ENCODE data around the gene COL21A1.

The COL21A1 gene

DNA sequence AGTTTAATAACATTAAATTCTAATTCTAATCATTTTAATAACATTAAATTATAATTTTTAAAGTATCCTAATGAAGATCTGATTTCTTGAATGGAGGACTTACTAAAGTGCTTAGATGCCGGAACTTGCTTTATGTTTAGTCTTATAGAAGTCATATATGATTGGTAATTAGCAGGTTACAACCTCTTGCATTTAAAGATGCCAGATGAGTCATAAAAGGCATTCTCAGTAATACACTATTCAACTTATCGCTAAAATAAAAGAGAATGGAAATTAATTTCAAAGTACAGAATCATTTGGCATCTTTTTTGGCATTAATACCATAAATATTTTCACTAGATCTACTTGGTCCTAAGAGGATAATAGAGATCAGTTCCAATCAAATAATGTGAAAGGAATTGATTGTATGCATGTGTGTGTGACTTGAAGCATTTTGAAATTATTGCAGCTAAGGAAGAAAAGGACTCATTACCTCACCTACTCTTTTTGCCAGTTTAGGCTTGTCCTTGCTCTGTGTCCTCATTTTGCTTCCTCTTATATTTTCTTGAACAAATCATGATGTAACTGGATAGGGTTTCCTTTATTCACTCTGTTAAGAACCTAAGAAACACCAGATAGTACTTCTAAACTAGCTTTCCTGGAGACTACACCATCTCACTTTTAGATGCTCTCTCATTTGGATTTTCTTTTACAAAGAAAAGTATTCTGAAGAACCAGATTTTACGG lies 2.7 kb downstream of the COL21A1 start:
- DNase-seq = no peak

DNA sequence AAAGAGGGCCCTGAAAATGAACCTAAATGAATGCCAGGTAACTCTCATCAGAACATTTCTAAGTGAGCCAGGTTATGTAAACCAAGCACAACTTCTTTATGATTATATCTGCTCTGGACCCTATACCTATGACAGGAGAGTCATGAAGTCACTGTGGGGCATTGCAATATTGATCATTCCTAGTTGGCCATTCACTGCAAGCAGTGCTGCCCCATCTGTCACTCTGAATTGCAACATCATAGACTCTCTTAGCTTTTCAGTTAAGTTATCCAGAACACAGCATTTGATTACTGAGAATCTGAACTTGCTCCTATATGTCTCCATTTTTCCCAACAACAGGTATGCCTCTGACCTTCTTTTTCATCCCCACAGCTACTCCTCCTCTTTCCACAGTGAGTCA lies 3.3 kb downstream of the COL21A1 start:
- no peak for DNase-seq

DNA sequence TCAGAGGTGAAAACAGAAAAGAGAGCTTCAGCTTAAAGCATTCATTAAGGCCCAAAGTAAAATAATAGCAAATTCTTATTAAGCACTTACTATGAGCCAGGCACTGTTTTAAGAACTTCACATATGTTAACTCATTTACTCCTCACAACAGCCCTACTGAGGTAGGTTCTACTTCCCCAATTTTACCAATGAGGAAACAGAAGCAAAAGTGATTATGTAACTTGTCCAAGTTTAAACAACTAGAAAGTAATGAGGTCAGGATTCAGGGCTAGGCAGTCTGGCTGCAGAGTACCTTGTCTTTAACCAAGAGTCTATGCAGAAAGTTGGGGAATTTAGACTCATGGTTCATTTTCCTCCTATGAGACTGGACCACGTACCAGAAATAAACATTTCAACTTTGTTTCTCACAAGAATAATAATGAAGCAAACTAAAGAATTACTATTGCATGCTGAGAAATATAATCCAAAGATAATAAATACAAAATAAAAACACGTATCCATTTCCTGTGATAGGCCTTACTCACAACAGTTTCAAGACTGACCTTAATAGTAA lies 3.8 kb downstream of the COL21A1 start:
- no peak for DNase-seq

DNA sequence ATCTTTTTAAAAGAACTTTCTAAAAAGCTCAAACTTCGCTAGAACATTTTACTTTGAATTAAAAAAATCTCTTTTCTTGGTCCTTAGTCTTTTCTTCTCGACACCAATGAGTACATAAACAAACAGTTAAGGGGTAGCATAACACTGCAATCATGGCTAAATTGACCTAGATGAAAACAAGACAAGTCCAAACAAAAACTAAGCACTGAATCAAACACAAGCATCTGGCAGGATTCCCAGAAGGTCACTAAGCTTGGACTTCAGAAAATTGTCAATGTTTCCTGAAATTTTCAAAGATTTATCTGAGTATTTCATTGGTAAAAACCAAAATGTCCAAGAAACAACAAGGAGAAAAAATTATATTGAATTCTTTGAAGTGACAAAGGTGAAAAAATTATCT lies 5.0 kb downstream of the COL21A1 start:
- no peak for DNase-seq

DNA sequence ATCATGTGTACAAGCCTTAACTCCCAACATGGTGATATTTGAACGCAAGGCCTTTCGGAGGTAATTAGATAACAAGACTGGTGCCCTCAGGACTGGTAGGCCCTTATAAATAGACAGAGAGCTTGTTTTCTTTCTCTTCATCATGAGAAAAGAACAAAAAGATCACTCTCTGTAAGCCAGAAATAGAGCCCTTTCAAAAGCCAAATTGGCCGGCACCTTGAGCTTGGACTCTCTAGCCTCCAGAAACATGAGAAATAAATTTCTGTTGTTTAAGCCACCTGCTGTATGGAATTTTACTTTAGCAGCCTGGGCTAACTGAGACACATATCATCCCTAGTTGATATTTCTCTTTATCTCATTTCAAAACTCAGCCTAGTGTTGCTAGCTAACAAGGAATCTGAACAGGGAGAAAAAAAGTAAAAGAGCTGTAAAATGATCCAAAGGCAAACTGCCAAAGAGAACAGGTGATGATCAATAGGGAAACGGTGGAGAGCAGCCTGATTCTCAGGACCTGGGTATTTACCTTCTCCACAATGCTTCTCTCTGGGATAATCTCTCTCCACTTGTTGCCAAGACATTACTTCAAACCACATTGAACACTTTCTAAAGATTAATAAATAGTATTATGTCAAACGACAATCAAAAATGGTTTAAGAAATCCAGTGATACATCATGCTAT lies 6.1 kb downstream of the COL21A1 start:
- no peak for DNase-seq

DNA sequence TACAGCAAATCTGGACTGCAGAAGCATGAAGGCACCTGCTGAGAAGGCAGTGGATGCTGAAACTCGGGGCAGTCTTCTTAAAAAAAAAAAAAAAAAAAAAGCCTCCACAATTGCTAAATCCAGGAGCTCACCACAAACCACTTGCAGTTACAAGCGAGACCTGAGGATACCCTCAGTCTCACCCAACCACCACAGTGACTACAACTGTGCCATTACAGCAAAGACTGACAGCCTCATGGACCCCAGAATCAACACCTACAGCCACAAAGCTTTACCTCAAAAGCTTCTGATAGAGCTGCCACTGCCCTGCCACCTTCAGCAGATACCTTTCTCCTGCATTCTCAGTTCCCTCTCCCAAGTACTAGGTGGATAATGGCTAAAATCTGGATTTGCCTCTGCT lies 9.0 kb downstream of the COL21A1 start:
- DNase-seq = no peak

DNA sequence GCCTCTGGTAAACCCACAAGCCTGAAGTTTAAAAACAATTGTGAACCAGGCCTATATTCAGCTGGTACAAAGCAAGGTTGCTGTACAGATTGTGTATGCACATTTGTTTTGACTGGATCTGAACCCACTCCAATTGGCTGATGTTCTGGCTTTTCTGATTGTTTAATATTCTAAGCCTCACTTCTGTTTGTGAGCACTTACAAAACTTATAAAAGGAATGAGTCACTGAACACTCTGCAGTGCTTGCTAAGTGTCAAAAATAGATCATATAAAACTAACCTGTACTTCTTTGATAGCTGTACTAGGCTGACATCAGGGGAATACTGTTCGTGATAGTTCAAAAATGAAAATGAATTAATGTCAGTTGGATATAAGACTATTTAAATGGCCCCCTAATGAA lies 12.1 kb downstream of the COL21A1 start:
- DNase-seq = no peak

DNA sequence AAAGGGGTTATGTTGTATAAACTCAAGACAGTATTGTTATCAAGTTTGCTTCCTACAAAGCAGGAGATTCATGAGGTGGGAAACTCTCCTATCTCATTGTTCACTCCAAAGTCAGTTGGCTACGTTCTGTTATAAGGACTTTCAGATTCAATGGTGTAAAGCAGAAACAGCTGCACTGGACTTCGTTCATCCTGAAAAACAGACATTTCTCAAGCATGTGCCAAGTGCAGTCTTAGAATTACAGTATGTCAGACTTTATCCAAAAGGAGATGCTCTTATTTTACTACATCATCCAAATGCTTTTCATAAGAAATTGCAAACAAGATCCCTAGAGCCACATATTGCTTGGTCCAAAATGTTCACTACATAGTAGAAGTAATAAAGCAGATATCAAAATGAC lies 14.9 kb downstream of the COL21A1 start:
- no peak for DNase-seq

DNA sequence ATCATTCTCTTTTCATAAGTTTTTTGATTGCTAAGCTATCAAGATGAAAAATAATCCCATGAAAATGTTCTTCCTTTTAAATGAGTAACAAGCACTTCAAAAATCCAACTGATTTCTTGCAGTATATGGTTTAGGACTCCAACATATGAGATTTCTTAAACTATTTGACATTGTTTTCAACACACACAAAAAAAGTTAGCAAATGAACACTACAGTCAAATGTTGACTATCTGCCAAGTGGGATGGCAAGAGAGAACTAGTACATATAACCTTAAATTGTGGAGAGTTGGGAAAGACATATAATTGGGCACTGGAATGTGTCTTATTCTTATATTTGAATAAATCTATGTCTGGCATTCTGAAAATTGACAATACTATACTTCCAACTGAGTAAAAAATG lies 15.6 kb downstream of the COL21A1 start:
- DNase-seq = no peak

DNA sequence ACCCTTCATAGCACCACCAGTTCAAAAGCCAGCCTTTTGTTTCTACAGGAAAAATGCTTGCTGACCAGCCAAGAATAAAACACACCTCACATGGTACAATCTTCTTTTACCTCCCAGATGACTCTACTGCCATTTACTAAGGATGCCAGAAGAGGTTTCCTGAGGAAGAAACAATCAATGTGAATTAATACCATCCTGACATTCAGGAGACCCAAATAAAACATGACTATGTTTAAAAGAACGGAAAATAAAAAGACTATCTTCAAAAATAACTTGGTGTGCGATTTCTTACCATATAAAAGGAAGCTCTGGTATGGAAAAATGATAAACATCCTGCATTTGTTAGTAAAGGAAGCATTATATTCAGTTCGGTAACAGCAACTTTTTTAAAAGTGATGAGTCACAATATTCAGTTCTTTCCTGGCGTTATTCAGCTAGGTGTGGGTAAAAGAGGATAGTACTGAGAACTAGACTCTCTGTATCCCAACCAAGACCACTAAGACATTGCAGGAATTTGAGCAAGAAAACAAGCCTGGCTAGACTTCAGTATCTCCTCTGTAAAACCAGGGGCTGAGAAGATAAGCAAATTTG lies 16.3 kb downstream of the COL21A1 start:
- no peak for DNase-seq

DNA sequence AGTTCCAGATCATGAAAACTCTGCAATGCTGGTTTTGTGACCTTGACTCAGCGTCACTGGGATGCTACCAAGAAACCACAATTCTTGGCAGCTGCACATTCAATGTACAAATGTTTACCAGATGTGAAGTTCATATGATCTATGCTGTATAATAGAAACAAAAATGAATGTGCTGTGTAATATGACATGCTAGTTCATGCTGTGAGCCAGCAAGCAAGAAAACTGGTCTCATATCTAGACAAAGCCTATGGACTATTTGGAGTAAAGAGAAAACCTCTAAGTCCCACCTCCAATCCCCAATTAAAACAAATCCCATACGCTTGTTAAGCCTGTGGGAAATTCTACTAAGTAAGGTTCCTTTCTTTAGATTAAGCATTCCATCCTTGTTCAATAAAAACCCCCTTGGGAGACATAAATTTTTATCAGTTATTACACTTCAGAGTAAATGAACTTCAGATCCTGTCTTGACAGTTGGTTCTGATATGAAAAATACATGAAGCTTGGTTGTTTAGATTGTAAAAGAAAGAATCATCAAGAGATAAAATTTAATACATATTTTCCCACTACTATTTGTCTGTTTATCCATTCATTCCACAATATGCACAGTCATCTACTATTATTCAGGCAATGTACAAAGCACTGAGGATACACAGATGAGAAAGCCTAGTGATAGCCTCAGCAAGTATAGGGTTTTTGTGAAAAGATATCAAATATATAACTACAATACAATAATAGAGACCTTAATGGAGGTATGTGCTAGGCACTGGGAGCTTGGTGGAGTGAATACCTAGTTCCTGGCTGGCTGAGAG lies 20.1 kb downstream of the COL21A1 start:
- DNase-seq = no peak

DNA sequence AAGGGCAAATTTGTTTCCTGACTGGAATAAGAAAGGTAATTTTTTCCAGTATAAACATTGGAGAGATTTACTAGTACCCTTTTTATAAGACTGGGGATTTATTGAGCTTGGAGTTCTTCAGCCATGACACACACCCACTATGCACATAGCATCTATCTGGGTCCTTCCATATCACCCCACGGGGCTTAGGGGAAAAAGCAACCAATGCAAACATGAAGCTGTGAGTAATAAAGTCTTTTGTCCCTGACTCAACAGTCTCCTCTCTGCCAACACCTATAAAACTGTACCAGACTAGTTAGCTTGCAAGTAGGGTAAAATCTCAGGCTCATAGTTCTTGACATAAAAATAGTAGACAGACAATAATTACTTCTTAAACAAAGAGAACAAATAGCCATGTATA lies 23.4 kb downstream of the COL21A1 start:
- no peak for DNase-seq

DNA sequence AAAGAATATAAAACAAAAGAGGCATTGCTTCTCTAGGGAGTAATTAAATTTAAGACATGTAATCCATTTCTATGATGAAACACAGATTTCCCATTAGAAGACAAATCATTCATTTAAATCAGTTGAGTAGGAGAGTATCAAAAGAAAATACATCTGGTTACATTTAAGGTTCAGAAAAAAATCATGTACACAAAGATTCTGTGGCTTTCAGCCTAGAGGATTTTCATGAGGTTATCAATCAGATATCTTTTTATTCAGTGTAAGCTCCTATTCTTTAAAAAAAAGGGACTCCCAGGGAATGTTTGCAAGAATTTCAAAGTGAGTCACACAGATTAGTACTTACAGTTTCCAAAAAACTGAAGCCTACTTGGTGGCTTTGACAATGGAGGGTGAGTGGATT lies 24.9 kb downstream of the COL21A1 start:
- DNase-seq = no peak

DNA sequence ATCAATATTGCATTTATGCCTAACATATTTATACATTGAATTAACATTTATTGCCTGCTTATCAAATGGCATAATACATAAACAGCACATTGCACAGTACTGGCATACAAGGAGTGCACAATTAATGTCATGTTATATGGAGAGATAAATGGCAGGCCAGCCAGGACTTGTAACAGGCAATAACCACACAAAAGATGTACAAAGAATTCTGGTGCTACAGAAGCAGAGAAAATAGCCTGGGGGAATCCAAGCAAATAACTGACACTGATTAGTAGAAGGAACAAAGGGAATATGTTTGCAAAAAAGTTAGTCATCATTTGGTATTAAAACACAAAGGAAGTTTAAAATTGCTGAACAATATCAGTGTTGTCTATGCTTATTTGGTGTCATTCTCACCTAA lies 27.3 kb downstream of the COL21A1 start:
- DNase-seq = no peak

DNA sequence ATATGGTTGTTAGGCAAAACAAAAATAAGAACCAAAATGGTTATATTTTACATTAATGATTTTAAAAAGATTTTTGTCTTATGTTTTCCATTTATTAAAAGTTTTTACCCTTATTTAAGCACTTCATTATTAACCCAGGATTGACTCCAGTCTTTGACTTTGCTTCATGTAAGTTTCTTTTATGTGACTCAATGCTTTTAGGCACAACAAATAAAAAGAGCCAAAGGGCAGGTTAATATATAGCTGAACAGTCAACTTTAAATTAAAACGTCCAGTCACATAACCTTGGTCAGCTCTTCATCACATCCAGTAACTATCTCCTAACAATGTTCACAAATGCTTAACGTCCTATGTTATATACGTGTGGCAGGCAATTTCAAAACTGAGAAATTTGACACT lies 32.7 kb downstream of the COL21A1 start:
- DNase-seq = no peak

DNA sequence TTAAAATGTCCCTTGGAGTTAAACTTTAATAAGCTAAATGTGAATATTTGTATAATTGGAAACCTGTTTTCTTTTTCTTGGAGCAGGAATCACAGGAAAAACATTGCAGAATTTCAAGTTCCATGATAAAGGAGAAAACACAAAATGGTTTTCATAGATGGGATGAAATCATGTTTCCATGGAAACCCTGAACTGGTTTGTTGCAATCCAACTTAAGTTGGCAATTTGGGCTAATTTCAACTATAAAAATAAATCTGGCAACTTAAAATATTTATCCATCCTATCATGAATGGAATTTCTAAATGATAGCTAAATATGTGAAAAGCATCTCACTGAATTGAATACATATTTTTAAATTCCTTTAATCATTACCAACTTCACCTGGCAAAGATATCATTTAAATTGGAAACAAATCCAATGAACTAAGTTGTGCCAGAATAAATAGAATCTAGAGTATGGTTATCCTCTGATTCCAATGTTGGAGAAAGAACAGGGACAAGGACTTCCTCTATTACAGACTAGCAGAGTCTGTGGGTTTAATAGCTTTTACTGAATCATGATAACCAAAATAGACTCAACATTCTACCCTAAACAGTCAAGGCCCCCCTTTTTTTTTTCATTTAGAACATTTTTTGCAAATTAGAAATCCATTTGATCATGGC lies 33.2 kb downstream of the COL21A1 start:
- no peak for DNase-seq

DNA sequence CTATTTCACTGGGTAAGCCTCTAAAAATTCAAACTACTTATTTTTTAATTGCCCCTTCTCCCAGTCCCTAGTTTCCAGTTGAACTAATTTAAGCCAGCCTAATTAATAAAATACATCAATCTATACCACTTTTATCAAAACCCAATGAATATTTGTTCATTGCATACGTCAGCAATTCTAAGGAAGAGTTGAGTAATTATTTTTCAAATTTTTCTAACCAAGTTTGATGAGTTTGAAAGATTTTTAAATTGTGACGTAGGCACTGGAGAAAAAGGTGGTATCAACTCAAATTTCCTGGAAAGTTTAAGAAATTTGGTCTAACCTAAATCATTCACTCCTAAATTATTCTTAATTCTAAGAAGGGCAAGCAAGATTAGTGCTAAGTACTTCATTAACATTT lies 35.7 kb downstream of the COL21A1 start:
- DNase-seq = no peak

DNA sequence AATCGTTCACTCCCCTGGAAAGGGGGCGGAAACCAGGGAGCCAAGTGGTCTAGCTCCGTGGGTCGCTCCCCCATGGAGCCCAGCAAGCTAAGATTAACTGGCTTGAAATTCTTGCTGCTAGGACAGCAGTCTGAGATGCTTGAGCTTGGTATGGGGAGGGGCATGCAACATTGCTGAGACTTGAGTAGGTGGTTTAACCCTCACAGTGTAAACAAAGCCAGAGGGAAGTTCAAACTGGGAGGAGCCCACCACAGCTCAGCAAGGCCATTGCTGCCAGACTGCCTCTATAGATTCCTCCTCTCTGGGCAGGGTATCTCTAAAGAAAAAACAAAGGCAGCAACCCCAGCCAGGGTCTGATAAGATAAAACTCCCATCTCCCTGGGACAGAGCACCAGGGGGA lies 43.2 kb downstream of the COL21A1 start:
- DNase-seq = no peak

DNA sequence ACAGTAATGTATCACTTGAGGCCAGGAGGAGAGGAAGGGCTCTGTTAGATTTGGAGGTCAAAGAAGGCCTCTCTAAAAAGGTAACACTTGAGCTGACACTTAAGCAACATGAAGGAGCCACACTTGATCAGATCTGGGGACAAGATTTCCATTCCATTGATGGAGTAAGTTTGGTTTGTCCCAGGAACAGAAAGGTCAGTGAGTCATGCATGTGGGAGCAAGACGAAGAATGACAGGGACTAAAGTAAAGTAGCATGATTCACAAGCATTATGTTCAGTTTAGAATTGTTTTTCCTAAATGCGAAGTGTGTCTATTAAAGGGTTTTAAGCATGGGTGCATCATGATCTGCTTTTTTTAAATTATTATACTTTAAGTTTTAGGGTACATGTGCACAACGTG lies 47.4 kb downstream of the COL21A1 start:
- no peak for DNase-seq

DNA sequence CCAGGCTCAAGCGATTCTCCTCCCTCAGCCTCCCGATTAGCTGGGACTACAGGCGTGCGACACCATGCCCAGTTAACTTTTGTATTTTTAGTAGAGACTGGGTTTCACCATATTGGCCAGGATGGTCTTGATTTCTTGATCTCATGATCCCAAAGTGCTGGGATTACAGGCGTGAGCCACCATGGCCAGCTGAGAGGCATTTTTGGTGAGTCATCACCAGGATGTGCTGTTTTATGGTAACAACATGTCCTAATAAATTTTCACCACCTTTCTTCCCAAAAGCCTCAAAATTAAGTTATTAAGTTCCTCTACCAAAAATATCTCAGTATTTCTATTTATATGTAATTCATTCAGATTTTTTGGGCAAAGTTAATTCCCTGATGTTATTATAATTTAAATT lies 53.5 kb downstream of the COL21A1 start:
- DNase-seq = no peak

DNA sequence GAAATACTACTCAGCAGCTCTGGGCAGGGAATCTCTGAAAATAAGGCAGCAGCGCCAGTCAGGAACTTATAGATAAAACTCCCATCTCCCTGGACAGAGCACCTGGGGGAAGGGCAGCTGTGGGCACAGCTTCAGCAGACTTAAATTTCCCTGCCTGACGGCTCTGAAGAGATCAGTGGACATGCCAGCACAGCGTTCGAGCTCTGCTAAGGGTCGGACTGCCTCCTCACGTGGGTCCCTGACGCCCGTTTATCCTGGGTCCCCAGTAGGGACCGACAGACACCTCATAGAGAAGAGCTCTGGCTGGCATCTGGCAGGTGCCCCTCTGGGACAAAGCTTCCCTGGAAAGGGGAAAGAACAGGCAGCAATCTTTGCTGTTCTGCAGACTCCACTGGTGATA lies 59.0 kb downstream of the COL21A1 start:
- DNase-seq = no peak

DNA sequence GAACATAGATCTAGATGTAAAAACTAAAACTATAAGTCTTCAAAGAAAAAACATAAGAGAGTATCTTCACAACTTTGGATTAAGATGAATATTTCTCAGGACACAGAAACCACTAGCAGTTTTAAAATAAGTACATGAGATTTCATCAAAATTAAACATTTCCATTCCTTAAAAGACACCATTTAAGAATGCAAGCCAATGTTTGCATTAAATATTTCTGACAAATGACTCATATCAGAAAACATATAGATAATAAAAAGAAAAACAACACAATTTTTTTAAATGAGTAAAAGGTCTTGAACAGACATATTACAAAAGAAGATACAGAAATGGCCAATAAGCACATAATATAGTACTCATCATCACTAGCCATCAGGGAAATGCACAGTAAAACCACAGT lies 59.7 kb downstream of the COL21A1 start:
- DNase-seq = no peak

DNA sequence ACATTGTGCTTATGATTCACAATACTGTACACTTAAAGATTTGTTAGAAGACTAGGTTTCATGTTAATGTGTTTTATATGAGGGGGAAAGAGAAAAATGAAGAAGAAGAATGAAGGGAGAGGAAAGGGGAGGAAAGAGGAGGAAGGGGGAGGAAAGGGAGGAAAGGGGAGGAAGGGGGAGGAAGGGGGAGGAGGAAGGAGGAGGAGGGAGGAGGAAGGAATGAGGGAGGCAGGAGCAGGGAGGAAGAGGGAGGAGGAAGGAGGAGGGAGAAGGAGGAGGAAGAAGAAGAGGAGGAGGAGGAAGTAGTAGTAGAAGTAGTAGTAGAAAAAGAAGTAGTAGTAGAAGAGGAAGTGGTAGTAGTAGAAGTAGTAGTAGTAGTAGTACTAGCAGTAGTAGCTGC lies 70.6 kb downstream of the COL21A1 start:
- DNase-seq = no peak
